K562 (cell line): ENCODE results near the gene RAB3C. TPM values are rescaled to one million over a fixed set of nuclear protein-coding genes. Genes with fewer than 3 reads are reported as not detected.

Experiments used
- ATAC-seq: fragments of 200-7000 bp; cut with Tn5 transposase; 3 replicates; pipeline ENCODE4 v1.9.1; 2020; ENCODE audit warnings: moderate library complexity
- BruUV-seq: library from RNA; stranded (reverse); fragments of 400-500 nt; replicated peaks from 2 replicates; lab custom pipeline; 2021; lab: Mats Ljungman, UMichigan
- CTCF ChIA-PET: fragments of 300-600 bp; formaldehyde crosslinking; extraction: SDS; loops from one replicate; lab custom pipeline; 2021; ENCODE audit warnings: low intra/inter-chr PET ratio; lab: Yijun Ruan, JAX
- POLR2A ChIA-PET: fragments of 300-600, 350-650 bp; sonication (Branson Sonifier 250); formaldehyde crosslinking; extraction: SDS; loops from one replicate; lab custom pipeline; 2021; ENCODE audit warnings: antibody characterized with exemption, inconsistent platforms; lab: Yijun Ruan, JAX
- DNase-seq, 4 experiments: peaks; one replicate each; pipeline versions ENCODE4 v3.0.0 to v3.0.0-alpha.2; 2011 to 2018; ENCODE audit warnings: low spot score in 3 of 4, mixed read lengths in 3 of 4; ENCODE audit errors: extremely low read depth in 1 of 4
- FAIRE-seq: peaks from 2 replicates; lab custom pipeline; 2011; peaks lifted over from hg19 to GRCh38; lab: Jason Lieb, UNC
- H2AFZ ChIP-seq: 2 replicates; pipeline ENCODE4 v1.6.0; 2011; ENCODE audit warnings: low read depth, low read length, control low read depth, inconsistent platforms
- H3K27ac ChIP-seq: fragments of 200-600 bp; 3 replicates; pipeline ENCODE4 v1.8.0; 2011; ENCODE audit warnings: low read depth, mild to moderate bottlenecking, control low read depth, inconsistent platforms, low read length, moderate library complexity, mixed read lengths; ENCODE audit errors: extremely low read depth
- H3K27me3 ChIP-seq, 2 experiments: fragments of 300-600 bp in 1 of 2; 2 replicates in 1 of 2; 3 replicates in 1 of 2; pipeline versions ENCODE4 v1.6.0 to v1.8.0; 2011; ENCODE audit warnings: inconsistent platforms in 2 of 2, low read length in 2 of 2, mild to moderate bottlenecking in 1 of 2, mixed read lengths in 1 of 2, moderate library complexity in 1 of 2; ENCODE audit not compliant: control insufficient read depth in 2 of 2, insufficient read depth in 2 of 2
- H3K36me3 ChIP-seq: fragments of 300-600 bp; 3 replicates; pipeline ENCODE4 v1.8.0; 2011; ENCODE audit warnings: mild to moderate bottlenecking, low read length, inconsistent platforms; ENCODE audit not compliant: control insufficient read depth, insufficient read depth
- H3K4me1 ChIP-seq, 2 experiments: fragments of 200-600 bp in 1 of 2; replicated peaks in 1 of 2; 2 replicates in 1 of 2; 3 replicates in 1 of 2; pipeline versions ENCODE4 v1.5.1 to v1.8.0; 2011; ENCODE audit warnings: inconsistent platforms in 2 of 2, low read length in 2 of 2, mild to moderate bottlenecking in 1 of 2, mixed read lengths in 1 of 2, moderate library complexity in 1 of 2; ENCODE audit not compliant: control insufficient read depth in 2 of 2, insufficient read depth in 2 of 2
- H3K4me2 ChIP-seq: 2 replicates; pipeline ENCODE4 v1.6.1; 2011; ENCODE audit warnings: low read length, control low read depth, inconsistent platforms, mixed read lengths; ENCODE audit not compliant: insufficient read depth
- H3K4me3 ChIP-seq: fragments of 200-600 bp; sonication (generic), shearing (Covaris generic); 2 replicates; pipeline ENCODE4 v1.5.1; 2016; ENCODE audit warnings: control low read depth, inconsistent platforms
- H3K79me2 ChIP-seq: fragments of 200-600 bp; 3 replicates; pipeline ENCODE4 v1.8.0; 2011; ENCODE audit warnings: low read length, inconsistent platforms; ENCODE audit not compliant: control insufficient read depth, insufficient read depth
- H3K9ac ChIP-seq, 2 experiments: 2 replicates each; pipeline versions ENCODE4 v1.6.0 to v1.6.1; 2011; ENCODE audit warnings: low read depth in 2 of 2, low read length in 2 of 2, control low read depth in 1 of 2, inconsistent platforms in 1 of 2, mild to moderate bottlenecking in 1 of 2, mixed read lengths in 1 of 2; ENCODE audit not compliant: insufficient read depth in 1 of 2
- H3K9me1 ChIP-seq: one replicate; pipeline ENCODE4 v1.6.0; 2011; ENCODE audit warnings: inconsistent platforms, mild to moderate bottlenecking, low read length, moderate library complexity; ENCODE audit not compliant: control insufficient read depth, insufficient read depth
- H3K9me3 ChIP-seq: replicated peaks from 2 replicates; pipeline ENCODE4 v1.5.1; 2011; ENCODE audit warnings: low read depth, low read length, inconsistent platforms; ENCODE audit not compliant: control insufficient read depth, insufficient read depth
- H4K20me1 ChIP-seq: replicated peaks from 2 replicates; pipeline ENCODE4 v1.6.1; 2011; ENCODE audit warnings: low read length, inconsistent platforms, mixed read lengths; ENCODE audit not compliant: control insufficient read depth, insufficient read depth
- CBX3 ChIP-seq, 2 experiments: IDR thresholded peaks; 1 replicate in 1 of 2; 2 replicates in 1 of 2; pipeline ENCODE4 v1.6.1; 2012; ENCODE audit warnings: inconsistent platforms in 2 of 2, low read length in 2 of 2, borderline replicate concordance in 1 of 2, control low read depth in 1 of 2
- KLF1 ChIP-seq: fragments of 450-650 bp; IDR thresholded peaks from 2 replicates; pipeline ENCODE4 v1.6.1; 2016; ENCODE audit warnings: missing genetic modification characterization, missing compliant biosample characterization
- KLF16 ChIP-seq: IDR thresholded peaks from 2 replicates; pipeline ENCODE4 v1.6.1; 2016; ENCODE audit warnings: antibody characterized with exemption
- OTX1 ChIP-seq: fragments of 450-650 bp; formaldehyde crosslinking; IDR thresholded peaks from 2 replicates; pipeline ENCODE4 v1.4.0; 2022; ENCODE audit warnings: mild to moderate bottlenecking
- TRIM28 ChIP-seq: fragments of 450-650 bp; IDR thresholded peaks from 2 replicates; pipeline ENCODE4 v1.6.1; 2017
- ZNF274 ChIP-seq: IDR thresholded peaks from 2 replicates; pipeline ENCODE4 v1.6.1; 2011; ENCODE audit warnings: low read depth, mild to moderate bottlenecking, low read length, moderate library complexity, borderline replicate concordance
- ZNF384 ChIP-seq: IDR thresholded peaks from 2 replicates; pipeline ENCODE4 v1.6.1; 2012; ENCODE audit warnings: low read depth, low read length, improper control_type of control experiment
- ZNF583 ChIP-seq: fragments of 250-450 bp; sonication (Bioruptor Pico); IDR thresholded peaks from 2 replicates; pipeline ENCODE4 v1.4.0; 2020
- WGBS: fragments of 100-300 bp; shearing (Covaris generic); methylation state at CpG from one replicate; pipeline ENCODE4 v1.1.6; 2016; ENCODE audit warnings: low coverage, mixed read lengths; ENCODE audit not compliant: insufficient coverage; ENCODE audit errors: missing lambda C conversion rate; 5-methylcytosine and 5-hydroxymethylcytosine counted together
- in situ Hi-C: fragments of 300-500 bp; cut with MboI; formaldehyde crosslinking; loops from 4 replicates; pipeline ENCODE4 v1.15.0; 2018; ENCODE audit warnings: inconsistent platforms, mixed read lengths
- intact Hi-C: fragments of 100-400 bp; cut with micrococcal nuclease; formaldehyde crosslinking; loops from 2 replicates; pipeline ENCODE4 v1.14.2; 2022
- polyA plus RNA-seq, 8 experiments: library from polyadenylated mRNA; depleted of rRNA in 4 of 8; stranded (reverse) in 5 of 8; unstranded in 3 of 8; fragments of >200 nt; fragmentation: Nextera tagmentation in 2 of 8; fragmentation: Illumina TruSeq in 1 of 8; extraction: Ambion mirVana in 2 of 8; extraction: Trizol in 1 of 8; gene quantifications; 2 replicates each; pipeline versions ENCODE4 v1.2.1 to v1.2.3, GENCODE V29; 2011 to 2014; ENCODE audit warnings: inconsistent platforms in 1 of 8, missing spikeins in 1 of 8
- total RNA-seq, 7 experiments: library from RNA; depleted of rRNA in 6 of 7; stranded (reverse); fragments of >200 nt in 6 of 7; fragmentation: Illumina TruSeq in 2 of 7; extraction: Trizol in 2 of 7; gene quantifications; 2 replicates each; pipeline versions ENCODE4 v1.2.1 to v1.2.3, GENCODE V29; 2011 to 2021; ENCODE audit warnings: low replicate concordance in 1 of 7
- TF ChIP-seq, protein P1 (sequence below): fragments of 250-450 bp; sonication (Bioruptor Pico); IDR thresholded peaks from 2 replicates; pipeline ENCODE4 v1.5.0; 2021
- TF ChIP-seq, protein P2 (sequence below): fragments of 450-650 bp; IDR thresholded peaks from 2 replicates; pipeline ENCODE4 v1.6.1; 2016; ENCODE audit warnings: low read depth, mild to moderate bottlenecking, moderate library complexity
- TF ChIP-seq, protein P3 (sequence below): IDR thresholded peaks from 3 replicates; pipeline ENCODE4 v1.6.1; 2011; ENCODE audit warnings: borderline replicate concordance, mild to moderate bottlenecking, moderate library complexity; ENCODE audit not compliant: insufficient read length; ENCODE audit errors: extremely low read depth

RAB3C gene
- total and polyA plus RNA-seq, 9 of the 15 experiments (the other 6 are each of a cell fraction or from before 2014, with no cell fraction given): not detected

DNA sequence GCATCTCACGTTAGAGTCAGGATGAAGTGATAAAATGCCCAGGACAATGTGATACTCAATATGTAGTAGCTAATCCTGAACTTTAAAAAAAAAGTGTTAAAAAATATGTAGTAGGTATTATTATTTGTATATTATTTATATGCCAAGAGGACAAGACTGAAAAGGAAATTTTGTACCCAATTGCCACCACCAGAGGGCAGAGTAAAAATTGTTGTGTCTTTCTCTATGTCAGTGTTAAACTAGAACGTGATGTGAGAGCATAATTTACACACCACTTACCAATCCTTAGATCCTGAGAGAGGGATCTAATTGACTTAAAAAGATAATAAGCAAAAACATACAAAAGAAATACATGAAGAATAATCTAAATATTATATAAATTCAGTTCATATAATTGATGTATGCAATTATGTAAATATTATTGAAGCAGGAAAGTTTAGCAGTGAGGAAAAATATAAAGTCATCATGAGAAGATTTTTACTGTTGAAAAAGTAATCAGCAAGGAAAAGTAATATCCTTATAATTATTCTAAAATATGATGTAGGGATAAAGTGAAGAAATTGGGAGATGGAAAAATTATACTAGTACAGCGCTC, 288.9 kb downstream of the RAB3C start (continued):
- TF ChIP-seq, protein P1, sequence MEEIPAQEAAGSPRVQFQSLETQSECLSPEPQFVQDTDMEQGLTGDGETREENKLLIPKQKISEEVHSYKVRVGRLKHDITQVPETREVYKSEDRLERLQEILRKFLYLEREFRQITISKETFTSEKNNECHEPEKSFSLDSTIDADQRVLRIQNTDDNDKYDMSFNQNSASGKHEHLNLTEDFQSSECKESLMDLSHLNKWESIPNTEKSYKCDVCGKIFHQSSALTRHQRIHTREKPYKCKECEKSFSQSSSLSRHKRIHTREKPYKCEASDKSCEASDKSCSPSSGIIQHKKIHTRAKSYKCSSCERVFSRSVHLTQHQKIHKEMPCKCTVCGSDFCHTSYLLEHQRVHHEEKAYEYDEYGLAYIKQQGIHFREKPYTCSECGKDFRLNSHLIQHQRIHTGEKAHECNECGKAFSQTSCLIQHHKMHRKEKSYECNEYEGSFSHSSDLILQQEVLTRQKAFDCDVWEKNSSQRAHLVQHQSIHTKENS: no peak
- TF ChIP-seq ZNF583 (CRISPR knock-in tag): no peak
- TF ChIP-seq, protein P2, sequence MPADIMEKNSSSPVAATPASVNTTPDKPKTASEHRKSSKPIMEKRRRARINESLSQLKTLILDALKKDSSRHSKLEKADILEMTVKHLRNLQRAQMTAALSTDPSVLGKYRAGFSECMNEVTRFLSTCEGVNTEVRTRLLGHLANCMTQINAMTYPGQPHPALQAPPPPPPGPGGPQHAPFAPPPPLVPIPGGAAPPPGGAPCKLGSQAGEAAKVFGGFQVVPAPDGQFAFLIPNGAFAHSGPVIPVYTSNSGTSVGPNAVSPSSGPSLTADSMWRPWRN: no peak
- TF ChIP-seq ZNF274: no peak
- TF ChIP-seq, all 486 proteins: peak for 3

DNA sequence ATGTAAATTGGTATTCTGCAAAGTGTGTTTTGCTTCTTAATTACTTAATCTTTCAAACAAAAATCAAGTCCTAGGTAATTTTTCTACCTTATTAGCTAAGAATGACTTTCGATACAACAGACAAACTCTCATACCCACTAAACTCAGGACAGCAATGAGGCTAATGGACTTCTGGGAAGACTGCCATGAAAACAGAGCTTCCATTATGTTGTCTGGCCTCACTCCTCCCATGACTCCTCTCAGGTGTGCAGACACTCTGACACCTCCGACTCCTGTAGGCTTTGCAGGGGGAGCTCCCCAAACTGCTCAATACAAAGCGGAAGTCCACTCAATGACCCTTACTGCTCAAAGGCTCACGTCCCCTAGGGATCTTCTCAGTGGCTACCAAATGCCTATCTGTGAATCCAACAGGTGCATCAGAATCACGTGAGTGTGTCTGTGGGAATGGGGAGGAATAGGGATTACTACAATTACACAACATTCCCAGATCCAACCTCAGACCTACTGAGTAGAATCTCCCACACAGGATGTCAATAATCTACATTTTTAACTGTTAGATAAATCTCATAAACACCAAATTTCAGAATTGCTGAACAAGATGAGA, 289.9 kb downstream of the RAB3C start:
- Histone ChIP-seq H3K36me3 (no peaks in the 10 kb centered on the region), H3K9me1 (no peaks in the 10 kb centered on the region), H3K27me3 (no peaks in the 10 kb centered on the region), H3K4me1 (no peaks in the 10 kb centered on the region), H3K79me2 (no peaks in the 10 kb centered on the region), H3K9me3 (no peaks in the 10 kb centered on the region), H2AFZ (no peak overlapping the region), H3K4me3 (no peak overlapping the region), H4K20me1 (no peaks in the 10 kb centered on the region), H3K27ac (no peak overlapping the region), H3K9ac (no peak overlapping the region), H3K4me2 (no peak overlapping the region)
- TF ChIP-seq KLF1 (no peak), OTX1 (no peak), CBX3 (IDR thresholded peaks at IDR 0.05; ENCODE audit: borderline replicate concordance in 1 of 2, low read length in 2 of 2) (no peak), TRIM28 (no peak), KLF16 (no peak), ZNF384 (no peak)
- TF ChIP-seq, protein P3, sequence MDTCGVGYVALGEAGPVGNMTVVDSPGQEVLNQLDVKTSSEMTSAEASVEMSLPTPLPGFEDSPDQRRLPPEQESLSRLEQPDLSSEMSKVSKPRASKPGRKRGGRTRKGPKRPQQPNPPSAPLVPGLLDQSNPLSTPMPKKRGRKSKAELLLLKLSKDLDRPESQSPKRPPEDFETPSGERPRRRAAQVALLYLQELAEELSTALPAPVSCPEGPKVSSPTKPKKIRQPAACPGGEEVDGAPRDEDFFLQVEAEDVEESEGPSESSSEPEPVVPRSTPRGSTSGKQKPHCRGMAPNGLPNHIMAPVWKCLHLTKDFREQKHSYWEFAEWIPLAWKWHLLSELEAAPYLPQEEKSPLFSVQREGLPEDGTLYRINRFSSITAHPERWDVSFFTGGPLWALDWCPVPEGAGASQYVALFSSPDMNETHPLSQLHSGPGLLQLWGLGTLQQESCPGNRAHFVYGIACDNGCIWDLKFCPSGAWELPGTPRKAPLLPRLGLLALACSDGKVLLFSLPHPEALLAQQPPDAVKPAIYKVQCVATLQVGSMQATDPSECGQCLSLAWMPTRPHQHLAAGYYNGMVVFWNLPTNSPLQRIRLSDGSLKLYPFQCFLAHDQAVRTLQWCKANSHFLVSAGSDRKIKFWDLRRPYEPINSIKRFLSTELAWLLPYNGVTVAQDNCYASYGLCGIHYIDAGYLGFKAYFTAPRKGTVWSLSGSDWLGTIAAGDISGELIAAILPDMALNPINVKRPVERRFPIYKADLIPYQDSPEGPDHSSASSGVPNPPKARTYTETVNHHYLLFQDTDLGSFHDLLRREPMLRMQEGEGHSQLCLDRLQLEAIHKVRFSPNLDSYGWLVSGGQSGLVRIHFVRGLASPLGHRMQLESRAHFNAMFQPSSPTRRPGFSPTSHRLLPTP: no peak
- no TSS peak for BruUV-seq
- POLR2A ChIA-PET: no interaction called here
- in situ Hi-C loops (loop anchor here (25.0 kb wide), 1 partner anchor 1560 kb away; no protein-coding TSS in a partner anchor), intact Hi-C loops (no loop called here)
- DNase-seq (no peak), FAIRE-seq (no peak), ATAC-seq (no peak)
- 2% methylated on average over 5 of the region's 5 CpGs for whole genome bisulfite sequencing
- CTCF ChIA-PET: no interaction called here
